H1 (cell line): ENCODE data around the gene MSANTD7. TPM values are rescaled to one million over a fixed set of nuclear protein-coding genes. Genes with fewer than 3 reads are reported as not detected.

Source experiments
- CTCF ChIA-PET: fragments of 300-600 bp; sonication (Branson Sonifier 250); formaldehyde crosslinking; loops from one replicate; lab custom pipeline; 2021; ENCODE audit not compliant: partially characterized antibody; lab: Charles Lee
- POLR2A ChIA-PET: fragments of 300-600 bp; sonication (Branson Sonifier 250); formaldehyde crosslinking; loops from one replicate; lab custom pipeline; 2021; ENCODE audit warnings: inconsistent platforms; ENCODE audit not compliant: partially characterized antibody; lab: Charles Lee
- DNase-seq, 2 experiments: peaks; one replicate each; pipeline versions ENCODE4 v3.0.0 to v3.0.0-alpha.2; 2010 to 2022; ENCODE audit warnings: low spot score in 2 of 2, low read depth in 1 of 2, mixed read lengths in 1 of 2
- FAIRE-seq: peaks from 2 replicates; lab custom pipeline; 2011; peaks lifted over from hg19 to GRCh38; lab: Jason Lieb, UNC
- H2AFZ ChIP-seq: 2 replicates; pipeline ENCODE4 v1.8.1; 2012; ENCODE audit warnings: low read length, inconsistent platforms
- H2AK5ac ChIP-seq: 2 replicates; pipeline ENCODE4 v1.6.1; 2013; ENCODE audit warnings: low read depth, low read length
- H2BK120ac ChIP-seq: replicated peaks from 2 replicates; pipeline ENCODE3; 2013; ENCODE audit warnings: low read depth, low read length, inconsistent platforms
- H2BK12ac ChIP-seq: 2 replicates; pipeline ENCODE4 v1.6.1; 2013; ENCODE audit warnings: low read depth, low read length
- H2BK15ac ChIP-seq: 2 replicates; pipeline ENCODE4 v1.6.1; 2013; ENCODE audit warnings: low read length
- H2BK20ac ChIP-seq: 2 replicates; pipeline ENCODE4 v1.6.1; 2013; ENCODE audit warnings: low read length
- H2BK5ac ChIP-seq: 2 replicates; pipeline ENCODE4 v1.6.1; 2013; ENCODE audit warnings: low read depth, low read length
- H3K14ac ChIP-seq: 2 replicates; pipeline ENCODE4 v1.6.1; 2013; ENCODE audit warnings: inconsistent platforms; ENCODE audit not compliant: insufficient read length
- H3K18ac ChIP-seq: 2 replicates; pipeline ENCODE4 v1.6.1; 2013; ENCODE audit warnings: low read length; ENCODE audit errors: extremely low read depth
- H3K23ac ChIP-seq: 2 replicates; pipeline ENCODE4 v1.6.1; 2013; ENCODE audit warnings: inconsistent platforms; ENCODE audit not compliant: insufficient read length
- H3K23me2 ChIP-seq: 2 replicates; pipeline ENCODE4 v1.6.1; 2013; ENCODE audit warnings: low read depth, low read length
- H3K27ac ChIP-seq: 2 replicates; pipeline ENCODE4 v1.6.1; 2011; ENCODE audit warnings: low read depth, low read length, inconsistent platforms
- H3K27me3 ChIP-seq, 4 experiments: replicated peaks in 1 of 4; 1 replicate in 1 of 4; 2 replicates in 3 of 4; pipeline versions ENCODE4 v1.6.1 to v1.8.1; 2011 to 2013; ENCODE audit warnings: low read length in 3 of 4, mild to moderate bottlenecking in 3 of 4, inconsistent platforms in 2 of 4, mixed read lengths in 2 of 4, moderate library complexity in 1 of 4; ENCODE audit not compliant: control insufficient read depth in 3 of 4, insufficient read depth in 3 of 4; ENCODE audit errors: extremely low read depth in 1 of 4
- H3K36me3 ChIP-seq, 4 experiments: 2 replicates each; pipeline versions ENCODE4 v1.6.1 to v1.8.1; 2011 to 2013; ENCODE audit warnings: mild to moderate bottlenecking in 4 of 4, low read length in 3 of 4, moderate library complexity in 2 of 4, control low read depth in 1 of 4, inconsistent platforms in 1 of 4; ENCODE audit not compliant: insufficient read depth in 4 of 4, control insufficient read depth in 2 of 4
- H3K4ac ChIP-seq: replicated peaks from 2 replicates; pipeline ENCODE3; 2013; ENCODE audit warnings: low read length, low read depth, mixed read lengths, inconsistent platforms; ENCODE audit not compliant: insufficient read length
- H3K4me1 ChIP-seq, 4 experiments: replicated peaks in 1 of 4; 1 replicate in 1 of 4; 2 replicates in 3 of 4; pipeline versions ENCODE4 v1.6.1 to v1.8.1; 2011 to 2013; ENCODE audit warnings: low read length in 3 of 4, inconsistent platforms in 2 of 4, mixed read lengths in 1 of 4; ENCODE audit not compliant: insufficient read depth in 4 of 4, control insufficient read depth in 3 of 4
- H3K4me2 ChIP-seq, 2 experiments: 2 replicates each; pipeline versions ENCODE4 v1.6.1 to v1.8.1; 2011 to 2013; ENCODE audit warnings: low read depth in 2 of 2, low read length in 2 of 2, control low read depth in 1 of 2, inconsistent platforms in 1 of 2, mild to moderate bottlenecking in 1 of 2; ENCODE audit not compliant: insufficient read depth in 1 of 2
- H3K4me3 ChIP-seq, 4 experiments: fragments of 200-600, 300-600 bp in 1 of 4; sonication (generic), shearing (Covaris generic), sonication (Bioruptor Twin) in 1 of 4; 2 replicates each; pipeline versions ENCODE4 v1.5.1 to v1.8.1; 2011 to 2016; ENCODE audit warnings: low read length in 4 of 4, low read depth in 3 of 4, control low read depth in 2 of 4, inconsistent platforms in 2 of 4, mild to moderate bottlenecking in 2 of 4, mixed read lengths in 1 of 4, moderate library complexity in 1 of 4; ENCODE audit not compliant: insufficient read depth in 2 of 4; ENCODE audit errors: extremely low read depth in 1 of 4
- H3K56ac ChIP-seq: replicated peaks from 2 replicates; pipeline ENCODE3; 2013; ENCODE audit warnings: low read depth, mild to moderate bottlenecking, mixed read lengths, low read length, inconsistent platforms; ENCODE audit not compliant: insufficient read length
- H3K79me1 ChIP-seq: 2 replicates; pipeline ENCODE4 v1.6.1; 2013; ENCODE audit warnings: low read depth, low read length, control low read depth
- H3K79me2 ChIP-seq, 2 experiments: 2 replicates each; pipeline versions ENCODE4 v1.6.1 to v1.8.1; 2012 to 2013; ENCODE audit warnings: low read length in 2 of 2, mild to moderate bottlenecking in 2 of 2, inconsistent platforms in 1 of 2; ENCODE audit not compliant: insufficient read depth in 2 of 2, control insufficient read depth in 1 of 2
- H3K9ac ChIP-seq, 4 experiments: replicated peaks in 1 of 4; 1 replicate in 1 of 4; 2 replicates in 3 of 4; pipeline versions ENCODE4 v1.6.1 to v1.8.1; 2011 to 2013; ENCODE audit warnings: low read depth in 3 of 4, low read length in 3 of 4, control low read depth in 2 of 4, mild to moderate bottlenecking in 2 of 4, moderate library complexity in 2 of 4, inconsistent platforms in 1 of 4; ENCODE audit errors: extremely low read depth in 1 of 4
- H3K9me3 ChIP-seq, 2 experiments: 2 replicates each; pipeline versions ENCODE4 v1.6.1 to v1.8.1; 2012 to 2013; ENCODE audit warnings: mild to moderate bottlenecking in 2 of 2, moderate library complexity in 2 of 2, control low read depth in 1 of 2, inconsistent platforms in 1 of 2, low read depth in 1 of 2, low read length in 1 of 2, mixed read lengths in 1 of 2; ENCODE audit not compliant: insufficient read depth in 2 of 2
- H4K20me1 ChIP-seq, 2 experiments: replicated peaks in 1 of 2; 2 replicates each; pipeline versions ENCODE3 to v1.8.1; 2011 to 2013; ENCODE audit warnings: inconsistent platforms in 2 of 2, low read length in 2 of 2, mild to moderate bottlenecking in 1 of 2; ENCODE audit not compliant: insufficient read depth in 2 of 2, control insufficient read depth in 1 of 2
- H4K5ac ChIP-seq: 2 replicates; pipeline ENCODE4 v1.6.1; 2013; ENCODE audit warnings: low read length, low read depth, mixed read lengths, inconsistent platforms; ENCODE audit not compliant: insufficient read length
- H4K8ac ChIP-seq: 2 replicates; pipeline ENCODE4 v1.8.0; 2013; ENCODE audit warnings: mild to moderate bottlenecking, moderate library complexity, low read length, inconsistent platforms; ENCODE audit not compliant: insufficient read depth; ENCODE audit errors: extremely low read depth
- H4K91ac ChIP-seq: replicated peaks from 2 replicates; pipeline ENCODE3; 2013; ENCODE audit warnings: low read length, mixed read lengths, inconsistent platforms; ENCODE audit not compliant: insufficient read length
- POU5F1 ChIP-seq: IDR thresholded peaks from 2 replicates; pipeline ENCODE4 v1.6.1; 2011; ENCODE audit warnings: low read depth, mild to moderate bottlenecking, low read length, moderate library complexity
- whole genome bisulfite sequencing, 2 experiments: shearing (Covaris generic) in 1 of 2; methylation state at CpG; one replicate each; pipeline versions ENCODE4 v1.1.6 to v1.1.7; 2013 to 2015; ENCODE audit warnings: low lambda C conversion rate in 2 of 2, mixed read lengths in 2 of 2, inconsistent platforms in 1 of 2, low coverage in 1 of 2, missing lambda C conversion rate in 1 of 2; ENCODE audit not compliant: insufficient replicate concordance in 2 of 2, insufficient coverage in 1 of 2, insufficient read length in 1 of 2; ENCODE audit errors: extremely low coverage in 1 of 2, missing lambda C conversion rate in 1 of 2; 5-methylcytosine and 5-hydroxymethylcytosine counted together
- polyA plus RNA-seq, 7 experiments: library from polyadenylated mRNA; depleted of rRNA in 3 of 7; stranded (reverse) in 5 of 7; unstranded in 2 of 7; fragments of >200 nt in 5 of 7; fragments of 200-250 nt in 2 of 7; gene quantifications; 1 replicate in 5 of 7; 2 replicates in 1 of 7; 4 replicates in 1 of 7; pipeline versions ENCODE4 v1.2.1 to v1.2.3, GENCODE V29; 2011 to 2013; ENCODE audit warnings: missing spikeins in 2 of 7, mixed read lengths in 2 of 7
- total RNA-seq: library from RNA; stranded (reverse); fragmentation: NEBNext Ultra II Directional; extraction: Animal tissue kit (Norgen Biotek cat#: 25700); gene quantifications from 2 replicates; pipeline ENCODE4 v1.2.1, GENCODE V29; 2021
- TF ChIP-seq, protein P1 (sequence below): IDR thresholded peaks from 2 replicates; pipeline ENCODE4 v1.6.1; 2011; ENCODE audit warnings: low read length, improper control_type of control experiment

Gene MSANTD7
- total and polyA plus RNA-seq, 2 of the 8 experiments (the other 6 are each of a cell fraction or from before 2014, with no cell fraction given): 5.0 to 15.2 TPM

- Histone ChIP-seq H3K36me3 (peaks cover 29 to 42% (median 34%) of the 10 kb centered on the region in 4 experiments), H3K27me3 (no peaks in the 10 kb centered on the region), H2AFZ (no peak overlapping the region), H4K8ac (no peak overlapping the region), H4K91ac (no peak overlapping the region), H3K14ac (no peak overlapping the region), H3K9me3 (no peaks in the 10 kb centered on the region), H2BK15ac (no peak overlapping the region), H2BK12ac (no peak overlapping the region), H4K5ac (no peak overlapping the region), H3K56ac (no peak overlapping the region), H3K79me1 (peaks cover 3% of the 10 kb centered on the region; the same call in 1 of the 2 replicates), H4K20me1 (peaks cover 3 to 9% of the 10 kb centered on the region in 2 experiments), H2BK20ac (no peak overlapping the region), H3K4me3 (peak overlapping the region; percentile 87 to 93 (median 91)), H3K23ac (no peak overlapping the region), H2AK5ac (no peak overlapping the region), H2BK5ac (peak overlapping the region; percentile 95; the same call in 1 of the 2 replicates), H3K27ac (no peak overlapping the region), H3K18ac (no peak overlapping the region), H3K4me2 (peak overlapping the region; percentile 79), H3K79me2 (peaks cover 9 to 36% of the 10 kb centered on the region in 2 experiments), H3K23me2 (peaks cover 2% of the 10 kb centered on the region), H2BK120ac (no peak overlapping the region), H3K4me1 (peaks cover 0 to 8% (median 3%) of the 10 kb centered on the region in 4 experiments; a peak in 3 of 7 replicates), H3K9ac (peak overlapping the region; percentile 90 to 98 (median 94); a peak in 6 of 7 replicates), H3K4ac (no peak overlapping the region)
- FAIRE-seq (no peak), DNase-seq (no peak)
- 38 to 100% methylated on average over 2 to 12 of the region's 14 CpGs for WGBS, 2 experiments
- TF ChIP-seq POU5F1: no peak
- TF ChIP-seq, protein P1, sequence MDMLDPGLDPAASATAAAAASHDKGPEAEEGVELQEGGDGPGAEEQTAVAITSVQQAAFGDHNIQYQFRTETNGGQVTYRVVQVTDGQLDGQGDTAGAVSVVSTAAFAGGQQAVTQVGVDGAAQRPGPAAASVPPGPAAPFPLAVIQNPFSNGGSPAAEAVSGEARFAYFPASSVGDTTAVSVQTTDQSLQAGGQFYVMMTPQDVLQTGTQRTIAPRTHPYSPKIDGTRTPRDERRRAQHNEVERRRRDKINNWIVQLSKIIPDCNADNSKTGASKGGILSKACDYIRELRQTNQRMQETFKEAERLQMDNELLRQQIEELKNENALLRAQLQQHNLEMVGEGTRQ: 0 out of 2 replicates have a peak, but pooled peaks have one; percentile 1
- CTCF ChIA-PET: no interaction called here
- POLR2A ChIA-PET: interaction anchor here (0.5 to 3.7 kb wide), 10 partner anchors 9 to 208 kb away, joined by 3 to 32 read pairs (median 6); partner anchors contain the start of genes DCLRE1C and SUV39H2
Measured at GRCh38 chr10:14839305-14839695, 1.2 kb downstream of the MSANTD7 start.
